Fibroblast of the conjunctiva (primary cell): ENCODE data around the gene FNDC7.
"Not testable (repeated sequence)": the region's sequence is repeated elsewhere in the genome, so short reads cannot be mapped to it uniquely, and the experiment has no call there.

Experiments used
- DNase-seq: peaks from one replicate; pipeline ENCODE4 v3.0.0-alpha.2; 2010; ENCODE audit warnings: low read depth

The FNDC7 gene

DNA sequence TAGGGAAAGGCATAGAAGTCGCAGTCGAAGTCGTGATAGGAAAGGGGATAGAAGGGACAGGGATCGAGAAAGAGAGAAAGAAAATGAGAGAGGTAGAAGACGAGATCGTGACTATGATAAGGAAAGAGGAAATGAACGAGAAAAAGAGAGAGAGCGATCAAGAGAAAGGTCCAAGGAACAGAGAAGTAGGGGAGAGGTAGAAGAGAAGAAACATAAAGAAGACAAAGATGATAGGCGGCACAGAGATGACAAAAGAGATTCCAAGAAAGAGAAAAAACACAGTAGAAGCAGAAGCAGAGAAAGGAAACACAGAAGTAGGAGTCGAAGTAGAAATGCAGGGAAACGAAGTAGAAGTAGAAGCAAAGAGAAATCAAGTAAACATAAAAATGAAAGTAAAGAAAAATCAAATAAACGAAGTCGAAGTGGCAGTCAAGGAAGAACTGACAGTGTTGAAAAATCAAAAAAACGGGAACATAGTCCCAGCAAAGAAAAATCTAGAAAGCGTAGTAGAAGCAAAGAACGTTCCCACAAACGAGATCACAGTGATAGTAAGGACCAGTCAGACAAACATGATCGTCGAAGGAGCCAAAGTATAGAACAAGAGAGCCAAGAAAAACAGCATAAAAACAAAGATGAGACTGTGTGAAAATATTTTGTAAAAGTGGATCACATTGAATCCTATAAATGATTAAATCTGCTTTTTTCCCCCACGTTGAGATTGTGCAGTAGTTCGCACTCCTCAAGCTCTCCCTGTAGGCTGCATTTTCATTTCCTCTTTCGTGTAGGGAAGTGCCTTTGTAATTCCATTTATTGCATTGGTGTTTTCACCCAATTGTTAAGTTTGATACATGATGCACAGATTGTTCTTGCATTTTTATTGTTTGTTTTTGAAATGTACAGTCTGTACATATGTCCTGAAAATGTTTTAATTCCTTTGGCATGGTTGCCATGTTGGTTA, 13.1 kb upstream of the FNDC7 start:
- DNase-seq, result no peak

- DNase-seq, result no peak
These were observed 11.4 kb upstream of the FNDC7 start for GRCh38 chr1:108701176-108701849.

DNA sequence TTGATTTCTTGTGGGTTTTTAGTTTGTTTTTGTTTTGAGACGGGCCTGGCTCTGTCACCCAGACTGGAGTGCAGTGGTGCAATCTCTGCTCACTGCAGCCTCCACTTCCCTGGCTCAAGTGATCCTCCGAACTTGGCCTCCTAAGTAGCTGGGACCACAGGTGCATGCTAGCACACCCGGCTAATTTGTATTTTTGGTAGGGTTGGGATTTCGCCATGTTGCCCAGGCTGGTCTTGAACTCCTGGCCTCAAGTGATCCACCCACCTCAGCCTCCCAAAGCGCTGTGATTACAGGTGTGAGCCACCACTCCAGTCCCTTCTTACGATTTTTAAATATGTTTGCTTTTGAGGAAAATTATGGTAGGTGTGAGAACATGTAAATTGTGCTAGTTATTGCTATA, 10.6 kb upstream of the FNDC7 start:
- DNase-seq, result not testable (repeated sequence)

DNA sequence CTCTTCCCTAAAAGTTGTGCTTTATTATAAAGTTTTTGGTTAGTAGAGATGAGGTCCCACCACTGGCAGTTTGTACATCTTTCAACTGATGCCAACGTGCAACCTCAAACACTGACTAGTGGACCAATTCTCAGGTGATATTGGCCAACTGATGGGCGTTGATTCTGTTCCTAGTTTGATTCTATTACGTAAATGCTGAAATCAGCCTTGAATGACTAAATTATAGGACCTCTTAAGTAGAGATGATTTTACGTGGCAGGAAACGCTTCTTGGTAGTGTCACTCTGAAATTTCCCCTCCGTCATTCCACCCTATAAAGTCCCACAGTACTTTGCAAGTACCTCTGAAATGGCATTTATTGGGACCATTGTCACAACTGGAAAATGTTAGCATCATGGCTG, 8.8 kb upstream of the FNDC7 start:
- DNase-seq, result no peak

- DNase-seq, result peak; percentile 57
These were observed 8.2 kb upstream of the FNDC7 start for GRCh38 chr1:108704496-108704895.

- DNase-seq, result no peak
These were observed 6.1 kb upstream of the FNDC7 start for GRCh38 chr1:108706643-108707042.

- no peak for DNase-seq
These were observed 3.7 kb upstream of the FNDC7 start for GRCh38 chr1:108708691-108709660.

DNA sequence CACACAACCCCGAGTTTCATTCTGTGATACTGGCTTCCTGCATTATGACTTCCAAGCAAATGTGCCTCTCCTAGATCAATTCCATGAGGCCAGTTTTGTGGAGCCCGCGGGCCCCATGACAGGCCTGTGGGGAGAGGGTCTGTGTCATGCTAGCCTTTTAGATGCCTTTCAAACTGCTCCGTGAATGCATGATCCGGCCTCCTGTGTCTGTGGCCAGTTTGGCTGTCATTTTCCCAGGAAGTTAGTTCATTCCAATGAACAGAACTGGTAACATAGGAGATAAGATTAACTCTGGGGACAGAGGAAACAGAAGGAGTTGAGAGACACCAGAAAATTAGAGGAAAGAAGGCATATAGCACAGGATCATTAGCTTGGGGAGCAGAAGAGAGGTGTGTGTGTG, 3.2 kb downstream of the FNDC7 start:
- no peak for DNase-seq

DNA sequence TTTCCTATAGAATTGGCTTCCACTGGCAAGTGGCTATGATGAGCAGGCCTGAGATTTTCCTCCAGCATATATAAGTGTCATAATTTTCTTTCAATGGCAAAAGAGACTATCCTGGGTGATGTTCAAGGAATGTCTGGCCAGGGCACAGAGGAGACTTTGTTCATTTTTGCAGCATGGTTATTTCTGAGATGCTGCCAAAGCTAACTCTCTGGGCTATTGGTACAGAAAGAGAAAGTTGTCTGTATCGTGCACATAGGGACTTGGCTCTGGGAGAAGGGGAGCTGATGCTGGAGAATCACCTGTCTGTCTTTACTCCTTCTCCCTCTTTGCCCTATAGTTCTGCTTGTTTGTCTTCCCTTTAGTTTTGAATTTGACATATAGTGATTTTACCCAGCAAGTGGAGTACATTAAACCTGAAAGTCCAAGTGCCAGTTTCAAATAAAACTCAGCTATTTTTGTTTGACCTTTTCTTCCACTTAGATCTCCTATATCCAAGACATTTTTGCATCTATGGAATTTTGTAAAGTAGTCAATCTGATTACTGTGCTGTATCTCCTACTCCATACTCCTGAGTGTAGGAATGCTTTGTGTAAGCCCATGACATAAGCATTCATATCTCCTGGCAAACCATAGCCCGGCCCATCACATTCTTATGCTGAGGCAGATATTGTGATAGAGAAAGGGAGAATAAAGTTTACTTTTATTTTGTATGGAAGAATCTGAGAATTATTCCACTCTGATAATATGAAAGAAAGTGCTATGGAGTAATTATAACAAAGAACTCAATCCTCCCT, 3.9 kb downstream of the FNDC7 start:
- no peak for DNase-seq

- no peak for DNase-seq
These were observed 5.1 kb downstream of the FNDC7 start for GRCh38 chr1:108717774-108718316.

GRCh38 chr1:108718927-108719655, 6.4 kb downstream of the FNDC7 start:
- DNase-seq, result no peak

DNA sequence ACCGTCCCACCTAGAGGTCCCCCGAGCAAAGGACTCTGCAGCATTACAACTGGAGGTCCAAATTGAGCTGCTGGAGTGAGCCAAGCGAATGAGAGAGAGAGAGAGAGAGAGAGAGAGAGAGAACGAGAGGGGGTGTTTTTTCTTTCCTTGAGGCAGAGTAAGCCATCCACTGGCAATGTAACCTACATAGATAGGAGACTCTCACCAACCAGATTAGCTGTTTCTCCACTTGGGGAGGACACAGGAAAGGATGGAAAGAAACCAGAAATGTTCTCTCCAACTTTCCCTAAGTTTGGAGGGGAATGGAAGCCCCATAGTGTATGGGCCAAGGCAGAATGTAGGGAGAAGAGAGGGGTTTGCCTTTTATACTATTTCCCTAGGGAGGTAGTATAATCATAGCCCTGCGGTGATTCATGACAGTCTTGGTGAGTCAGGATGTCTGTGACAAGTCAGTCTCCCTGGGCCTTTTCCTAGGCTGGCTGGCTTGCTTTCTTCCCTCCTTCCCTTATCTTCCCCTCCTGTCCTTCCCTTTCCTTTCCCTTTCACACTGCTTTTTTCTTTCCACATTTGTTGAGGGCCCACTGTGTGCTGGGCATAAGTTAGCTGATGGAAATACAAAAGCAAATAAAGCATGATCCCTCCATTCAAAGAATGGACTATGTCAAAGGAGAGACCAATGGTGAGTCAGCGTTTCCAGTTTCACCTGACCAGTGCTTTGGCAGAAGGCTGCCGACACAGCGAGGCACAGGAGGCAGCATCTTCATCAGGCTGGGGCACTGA, 7.1 kb downstream of the FNDC7 start:
- peak; percentile 51 for DNase-seq

DNA sequence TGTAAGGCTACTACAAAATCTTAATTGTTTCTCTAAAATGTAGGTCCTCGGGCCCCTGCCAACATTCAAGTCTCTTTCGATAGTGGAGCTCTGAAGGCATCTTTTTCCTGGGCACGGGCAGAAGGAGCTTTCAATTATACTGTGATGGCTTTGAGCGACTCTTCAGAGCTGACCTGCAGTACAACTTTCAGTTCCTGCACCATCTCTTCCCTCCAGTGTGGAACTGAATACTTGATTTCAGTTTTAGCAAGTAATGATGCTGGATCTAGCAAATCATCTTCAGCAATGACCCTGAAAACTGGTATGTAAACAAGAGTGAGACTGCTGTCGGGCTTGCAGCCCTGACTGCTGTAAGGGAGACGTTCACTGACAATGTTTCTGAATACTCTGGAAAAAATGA, 9.6 kb downstream of the FNDC7 start:
- DNase-seq, result no peak

DNA sequence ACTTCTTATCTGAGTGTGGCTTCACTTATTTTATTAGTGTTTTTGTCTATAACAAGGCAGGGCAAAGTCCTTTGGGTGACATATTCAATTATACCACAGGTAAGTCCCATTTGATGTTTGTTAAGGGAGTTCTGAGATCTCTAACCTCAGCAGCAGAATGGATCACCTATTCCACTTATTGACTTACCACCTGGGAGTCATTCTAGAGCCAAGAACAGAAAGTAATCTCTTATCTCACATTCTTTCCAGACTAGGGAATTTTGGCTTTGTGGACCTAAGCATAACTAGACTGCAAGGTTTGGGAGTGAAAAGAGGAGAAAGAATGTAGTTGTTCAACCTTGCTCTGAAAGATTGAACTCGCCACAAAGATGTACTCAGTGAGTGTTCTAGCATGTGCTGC, 13.2 kb downstream of the FNDC7 start:
- no peak for DNase-seq

GRCh38 chr1:108728327-108728923, 15.7 kb downstream of the FNDC7 start:
- DNase-seq, result no peak

- DNase-seq, result no peak
These were observed 16.8 kb downstream of the FNDC7 start for GRCh38 chr1:108729481-108729880.

- no peak for DNase-seq
These were observed 19.7 kb downstream of the FNDC7 start for GRCh38 chr1:108732398-108732797.

GRCh38 chr1:108734171-108734865, 21.6 kb downstream of the FNDC7 start:
- no peak for DNase-seq

- no peak for DNase-seq
These were observed 29.5 kb downstream of the FNDC7 start for GRCh38 chr1:108742253-108742652.
